Trophoblast cell (in vitro differentiated cells and primary cell): Measurements from ENCODE around the gene GATA5.

Experiments used
- DNase-seq, 2 donors: peaks; one replicate each; pipeline ENCODE4 v3.0.0-alpha.2; 2016
- H2AFZ ChIP-seq: 2 replicates; pipeline ENCODE4 v1.6.1; 2013; ENCODE audit warnings: low read length, moderate library complexity, mild to moderate bottlenecking; ENCODE audit not compliant: insufficient read depth, poor library complexity
- H2AK5ac ChIP-seq: 2 replicates; pipeline ENCODE4 v1.6.1; 2013; ENCODE audit warnings: mild to moderate bottlenecking, low read length
- H2BK120ac ChIP-seq: 2 replicates; pipeline ENCODE4 v1.6.1; 2013; ENCODE audit warnings: low read length, mild to moderate bottlenecking, moderate library complexity; ENCODE audit not compliant: insufficient read depth, poor library complexity
- H2BK12ac ChIP-seq: 2 replicates; pipeline ENCODE4 v1.6.1; 2013; ENCODE audit warnings: mild to moderate bottlenecking, low read length, moderate library complexity
- H2BK5ac ChIP-seq: 2 replicates; pipeline ENCODE4 v1.6.1; 2013; ENCODE audit warnings: low read length, low read depth, moderate library complexity, mild to moderate bottlenecking; ENCODE audit not compliant: poor library complexity
- H3K14ac ChIP-seq: 2 replicates; pipeline ENCODE4 v1.6.1; 2013; ENCODE audit warnings: mild to moderate bottlenecking, low read length
- H3K18ac ChIP-seq: 2 replicates; pipeline ENCODE4 v1.6.1; 2013; ENCODE audit warnings: mild to moderate bottlenecking, low read length
- H3K23ac ChIP-seq: 2 replicates; pipeline ENCODE4 v1.6.1; 2013; ENCODE audit warnings: low read length
- H3K27ac ChIP-seq: 2 replicates; pipeline ENCODE4 v1.5.1; 2013; ENCODE audit warnings: low read depth, mild to moderate bottlenecking, inconsistent platforms, low read length, moderate library complexity
- H3K27me3 ChIP-seq: 2 replicates; pipeline ENCODE4 v1.6.1; 2013; ENCODE audit warnings: inconsistent platforms, mild to moderate bottlenecking, low read length, moderate library complexity; ENCODE audit not compliant: insufficient read depth
- H3K36me3 ChIP-seq, 2 experiments: 1 replicate in 1 of 2; 2 replicates in 1 of 2; pipeline ENCODE4 v1.6.1; 2013; ENCODE audit warnings: low read length in 2 of 2, mild to moderate bottlenecking in 2 of 2, moderate library complexity in 1 of 2; ENCODE audit not compliant: insufficient read depth in 2 of 2, control insufficient read depth in 1 of 2
- H3K4ac ChIP-seq: 2 replicates; pipeline ENCODE4 v1.6.1; 2013; ENCODE audit warnings: low read depth, mild to moderate bottlenecking, low read length, moderate library complexity
- H3K4me1 ChIP-seq, 2 experiments: 1 replicate in 1 of 2; 2 replicates in 1 of 2; pipeline ENCODE4 v1.6.1; 2013; ENCODE audit warnings: low read length in 2 of 2, mild to moderate bottlenecking in 2 of 2, moderate library complexity in 1 of 2; ENCODE audit not compliant: insufficient read depth in 2 of 2, control insufficient read depth in 1 of 2
- H3K4me2 ChIP-seq: 2 replicates; pipeline ENCODE4 v1.6.1; 2013; ENCODE audit warnings: inconsistent platforms, mild to moderate bottlenecking, low read length, moderate library complexity
- H3K4me3 ChIP-seq: 2 replicates; pipeline ENCODE4 v1.5.1; 2013; ENCODE audit warnings: mild to moderate bottlenecking, low read depth, low read length, inconsistent platforms
- H3K79me1 ChIP-seq: one replicate; pipeline ENCODE4 v1.6.1; 2013; ENCODE audit warnings: low read length
- H3K79me2 ChIP-seq: 2 replicates; pipeline ENCODE4 v1.6.1; 2013; ENCODE audit warnings: low read length, mild to moderate bottlenecking; ENCODE audit not compliant: control insufficient read depth, insufficient read depth, poor library complexity
- H3K9ac ChIP-seq: 2 replicates; pipeline ENCODE4 v1.6.1; 2013; ENCODE audit warnings: mild to moderate bottlenecking, low read length
- H3K9me3 ChIP-seq: 2 replicates; pipeline ENCODE4 v1.6.1; 2013; ENCODE audit warnings: low read depth, mild to moderate bottlenecking, control low read depth, inconsistent platforms, low read length; ENCODE audit not compliant: insufficient read depth
- H4K12ac ChIP-seq: 2 replicates; pipeline ENCODE4 v1.6.1; 2013; ENCODE audit warnings: low read depth, mild to moderate bottlenecking, low read length, moderate library complexity
- H4K8ac ChIP-seq: 2 replicates; pipeline ENCODE4 v1.6.1; 2013; ENCODE audit warnings: low read depth, mild to moderate bottlenecking, low read length, moderate library complexity
- H4K91ac ChIP-seq: one replicate; pipeline ENCODE4 v1.6.1; 2013; ENCODE audit warnings: low read depth, mild to moderate bottlenecking, low read length, moderate library complexity
- WGBS: extraction: QIAGEN DNeasy Blood & Tissue Kit; methylation state at CpG from one replicate; pipeline ENCODE4 v1.1.7; 2013; ENCODE audit warnings: missing lambda C conversion rate; ENCODE audit not compliant: insufficient read length, insufficient coverage; ENCODE audit errors: extremely low coverage; 5-methylcytosine and 5-hydroxymethylcytosine counted together

GATA5 gene

DNA sequence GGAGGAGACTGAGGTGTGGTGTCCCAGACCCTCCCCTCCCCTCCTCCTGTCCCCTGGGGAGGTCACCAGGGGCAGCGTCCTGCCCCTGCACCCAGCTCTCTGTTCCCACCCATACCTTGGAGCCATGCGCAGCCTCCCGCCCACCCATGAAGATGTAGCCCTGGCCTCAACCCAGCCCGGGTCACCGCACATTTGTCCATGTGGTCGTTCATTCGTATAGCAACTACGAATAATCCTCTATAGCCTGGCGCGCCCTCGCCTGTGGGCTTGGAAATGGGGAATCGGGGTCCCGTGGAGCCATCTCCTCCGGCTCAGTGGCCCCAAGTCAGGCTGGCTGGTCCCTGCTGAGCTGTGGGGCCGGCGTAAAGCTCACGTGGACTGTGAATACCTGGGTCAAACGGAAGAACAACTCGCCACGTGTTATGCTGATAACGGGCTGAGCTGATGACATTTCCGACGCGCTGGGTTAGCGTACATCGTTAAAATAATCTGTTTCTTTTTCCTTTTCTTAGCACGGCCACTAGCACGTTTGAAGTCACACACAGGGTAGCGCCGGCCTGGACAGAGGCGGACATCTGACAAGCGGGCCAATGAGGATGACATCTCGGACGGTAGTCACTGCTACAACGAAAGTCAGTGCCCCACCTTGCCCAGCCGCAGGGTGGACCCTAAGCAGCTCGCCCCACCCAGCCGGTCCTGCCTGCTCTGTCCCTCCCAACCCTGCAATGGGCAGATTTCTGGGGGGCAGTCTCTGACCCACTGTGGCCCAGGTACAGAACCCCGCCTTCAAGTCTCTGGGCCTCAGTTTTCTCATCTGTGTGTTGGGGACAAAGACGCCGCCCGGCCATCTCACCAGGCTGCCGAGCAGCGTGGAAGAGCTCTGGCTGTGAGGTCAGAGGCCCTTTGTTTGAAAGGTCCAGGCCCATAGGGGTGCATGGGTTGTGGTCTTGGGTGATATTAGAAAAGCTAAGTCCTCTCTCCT, 28.6 kb downstream of the GATA5 start:
- H3K14ac ChIP-seq: no peak overlapping the region
- no peak overlapping the region for H3K4me3 ChIP-seq
- no peak overlapping the region for H3K18ac ChIP-seq
- no peak overlapping the region for H4K8ac ChIP-seq
- no peak overlapping the region for H4K12ac ChIP-seq
- H3K4ac ChIP-seq: no peak overlapping the region
- H3K79me1 ChIP-seq: no peaks in the 10 kb centered on the region
- H2BK120ac ChIP-seq: no peak overlapping the region
- H2BK5ac ChIP-seq: no peak overlapping the region
- H2AK5ac ChIP-seq: no peak overlapping the region
- no peak for DNase-seq
- H3K79me2 ChIP-seq: no peaks in the 10 kb centered on the region
- H3K9ac ChIP-seq: no peak overlapping the region
- no peak overlapping the region for H4K91ac ChIP-seq
- no peak overlapping the region for H3K4me2 ChIP-seq
- no peak overlapping the region for H2AFZ ChIP-seq
- H3K36me3 ChIP-seq: no peaks in the 10 kb centered on the region
- H3K27me3 ChIP-seq: no peaks in the 10 kb centered on the region
- no CpG with 5 or more reads among the region's 44 CpGs for WGBS
- no peak overlapping the region for H3K23ac ChIP-seq
- H3K27ac ChIP-seq: no peak overlapping the region
- no peaks in the 10 kb centered on the region for H3K9me3 ChIP-seq
- H3K4me1 ChIP-seq: no peaks in the 10 kb centered on the region
- no peak overlapping the region for H2BK12ac ChIP-seq

DNA sequence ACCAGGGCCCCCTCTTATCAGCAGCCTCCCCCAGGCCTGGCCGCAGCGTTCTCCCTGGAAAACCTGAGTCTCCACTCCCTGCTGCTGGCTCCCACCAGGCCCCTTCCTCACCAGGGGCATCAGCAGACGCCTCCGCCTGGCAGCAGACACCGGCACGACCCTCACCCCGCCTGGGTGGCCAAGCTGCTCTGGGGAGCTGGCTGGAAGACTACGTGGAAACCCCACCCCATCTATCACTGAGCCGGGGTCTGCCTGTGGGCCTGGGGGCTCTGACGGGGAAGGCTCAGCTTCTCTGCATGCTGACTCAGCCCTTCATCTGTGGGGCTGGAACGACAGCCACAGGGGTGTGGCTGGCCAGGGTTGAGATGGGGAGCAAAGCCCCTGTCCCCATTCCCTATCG, 29.3 kb downstream of the GATA5 start:
- Histone ChIP-seq H3K18ac (no peak overlapping the region), H3K79me1 (no peaks in the 10 kb centered on the region), H4K12ac (no peak overlapping the region), H2AFZ (no peak overlapping the region), H3K9ac (no peak overlapping the region), H3K23ac (no peak overlapping the region), H3K9me3 (no peaks in the 10 kb centered on the region), H2AK5ac (no peak overlapping the region), H3K4me2 (no peak overlapping the region), H4K8ac (no peak overlapping the region), H3K36me3 (no peaks in the 10 kb centered on the region), H3K4me1 (no peaks in the 10 kb centered on the region), H3K79me2 (no peaks in the 10 kb centered on the region), H2BK5ac (no peak overlapping the region), H3K27me3 (no peaks in the 10 kb centered on the region), H3K14ac (no peak overlapping the region), H3K4me3 (no peak overlapping the region), H3K27ac (no peak overlapping the region), H4K91ac (no peak overlapping the region), H2BK120ac (no peak overlapping the region), H2BK12ac (no peak overlapping the region), H3K4ac (no peak overlapping the region)
- no peak for DNase-seq
- no CpG with 5 or more reads among the region's 12 CpGs for WGBS

DNA sequence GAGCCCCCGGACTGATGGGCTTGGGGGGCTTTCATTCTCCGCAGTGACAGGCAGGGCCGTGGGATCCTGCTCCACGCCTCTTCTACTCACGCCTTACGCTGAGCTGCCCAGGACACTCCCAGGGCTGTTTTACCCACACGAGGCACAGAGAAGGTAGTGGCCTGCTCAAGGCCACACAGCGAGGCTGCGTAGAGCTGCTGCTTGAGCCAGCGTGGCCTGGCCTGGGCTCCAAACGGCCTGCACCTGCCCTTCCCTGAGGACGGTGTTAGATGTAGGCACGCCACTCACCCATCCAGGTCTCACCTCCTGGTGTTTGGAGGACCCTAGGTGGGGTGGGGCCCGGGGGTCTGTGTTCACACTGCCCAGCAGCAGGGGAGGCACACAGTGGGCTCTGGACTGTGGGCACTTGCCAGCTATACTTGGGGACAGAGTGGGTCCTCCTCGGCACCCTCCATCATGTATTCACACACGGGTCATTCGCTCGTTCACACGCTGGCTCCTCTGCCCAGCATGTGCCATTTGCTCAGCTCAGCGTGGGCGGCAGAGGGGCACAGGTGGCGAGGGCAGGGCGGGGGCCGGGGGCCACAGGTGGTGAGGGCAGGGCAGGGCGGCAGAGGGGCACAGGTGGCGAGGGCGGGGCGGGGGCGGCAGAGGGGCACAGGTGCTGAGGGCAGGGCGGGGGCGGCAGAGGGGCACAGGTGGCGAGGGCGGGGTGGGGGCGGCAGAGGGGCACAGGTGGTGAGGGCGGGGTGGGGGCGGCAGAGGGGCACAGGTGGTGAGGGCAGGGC, 30.0 kb downstream of the GATA5 start:
- no CpG with 5 or more reads among the region's 36 CpGs for WGBS
- H3K4me1 ChIP-seq: no peaks in the 10 kb centered on the region
- no peaks in the 10 kb centered on the region for H3K36me3 ChIP-seq

DNA sequence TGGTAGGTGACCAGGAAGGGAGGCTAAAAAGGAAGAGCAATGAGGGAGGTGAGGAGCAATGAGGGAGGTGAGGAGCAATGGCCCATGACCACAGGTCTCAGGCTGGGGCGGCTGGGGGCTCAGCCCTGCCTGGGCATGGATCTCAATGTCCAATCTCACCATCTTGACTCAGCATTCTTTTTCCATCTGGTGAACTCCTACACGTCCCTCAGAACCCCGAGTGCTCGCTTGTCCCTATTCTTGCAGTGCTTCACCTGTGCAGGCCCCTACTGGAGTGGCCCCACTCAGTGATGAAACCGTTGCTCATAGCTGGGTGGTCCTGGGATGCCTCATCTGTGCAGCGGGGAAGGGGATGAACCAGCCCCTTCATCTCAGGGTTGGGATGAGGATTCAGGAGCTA, 31.5 kb downstream of the GATA5 start:
- Histone ChIP-seq H2BK120ac (no peak overlapping the region), H4K12ac (no peak overlapping the region), H3K4me2 (no peak overlapping the region), H3K14ac (no peak overlapping the region), H3K4ac (no peak overlapping the region), H3K27me3 (no peaks in the 10 kb centered on the region), H2BK5ac (no peak overlapping the region), H3K27ac (no peak overlapping the region), H2AFZ (no peak overlapping the region), H2BK12ac (no peak overlapping the region), H3K18ac (no peak overlapping the region), H3K79me1 (no peaks in the 10 kb centered on the region), H3K36me3 (no peaks in the 10 kb centered on the region), H3K23ac (no peak overlapping the region), H3K4me3 (no peak overlapping the region), H2AK5ac (no peak overlapping the region), H3K9me3 (no peaks in the 10 kb centered on the region), H4K91ac (no peak overlapping the region), H3K9ac (no peak overlapping the region), H4K8ac (no peak overlapping the region), H3K4me1 (no peaks in the 10 kb centered on the region), H3K79me2 (no peaks in the 10 kb centered on the region)
- no peak for DNase-seq
- no CpG with 5 or more reads among the region's 6 CpGs for WGBS

More for the DNA sequence above, 30.0 kb downstream of the GATA5 start:
- Histone ChIP-seq H2AK5ac (no peak overlapping the region), H3K79me1 (no peaks in the 10 kb centered on the region), H4K8ac (no peak overlapping the region), H3K14ac (no peak overlapping the region), H3K27me3 (no peaks in the 10 kb centered on the region), H4K91ac (no peak overlapping the region), H3K9ac (no peak overlapping the region), H3K9me3 (no peaks in the 10 kb centered on the region), H3K4me2 (no peak overlapping the region), H2BK5ac (no peak overlapping the region), H3K23ac (no peak overlapping the region), H3K4me3 (no peak overlapping the region), H3K27ac (no peak overlapping the region), H3K79me2 (no peaks in the 10 kb centered on the region), H2AFZ (no peak overlapping the region), H3K18ac (no peak overlapping the region), H2BK120ac (no peak overlapping the region), H4K12ac (no peak overlapping the region), H3K4ac (no peak overlapping the region), H2BK12ac (no peak overlapping the region)
- no peak for DNase-seq
